OCI-LY7 (cell line): ENCODE results near the gene MYO16. TPM values are rescaled to one million over a fixed set of nuclear protein-coding genes. Genes with fewer than 3 reads are reported as not detected.

ENCODE experiments used
- BruUV-seq: library from RNA; stranded (reverse); fragments of 400-500 nt; replicated peaks from 2 replicates; lab custom pipeline; 2021; lab: Mats Ljungman, UMichigan
- CTCF ChIA-PET: fragments of 300-600 bp; sonication (Branson Sonifier 250); formaldehyde crosslinking; loops from one replicate; lab custom pipeline; 2022; ENCODE audit warnings: antibody characterized with exemption; ENCODE audit not compliant: unreplicated experiment; lab: Charles Lee
- POLR2A ChIA-PET: fragments of 300-600 bp; sonication (Branson Sonifier 250); formaldehyde crosslinking; loops from one replicate; lab custom pipeline; 2022; ENCODE audit warnings: antibody characterized with exemption; lab: Charles Lee
- DNase-seq: peaks from one replicate; pipeline ENCODE4 v3.0.0-alpha.2; 2015; ENCODE audit warnings: low spot score
- H2AFZ ChIP-seq: fragments of 200-600 bp; sonication (generic), shearing (Covaris generic); 2 replicates; pipeline ENCODE4 v1.6.1; 2014; ENCODE audit warnings: mild to moderate bottlenecking, antibody characterized with exemption, low read length, moderate library complexity
- H3K27ac ChIP-seq: fragments of 200-600 bp; sonication (generic); 2 replicates; pipeline ENCODE4 v1.5.1; 2014; ENCODE audit warnings: mixed run types, low read depth, mild to moderate bottlenecking, moderate library complexity, low read length, inconsistent platforms; ENCODE audit not compliant: poor library complexity, severe bottlenecking
- H3K36me3 ChIP-seq: fragments of 200-600 bp; sonication (generic); 2 replicates; pipeline ENCODE4 v1.6.1; 2014; ENCODE audit warnings: mild to moderate bottlenecking, antibody characterized with exemption, low read length, moderate library complexity, mixed read lengths; ENCODE audit not compliant: insufficient read depth
- H3K4me1 ChIP-seq: fragments of 200-600 bp; sonication (generic); 2 replicates; pipeline ENCODE4 v1.5.1; 2014; ENCODE audit warnings: mild to moderate bottlenecking, low read length; ENCODE audit not compliant: insufficient read depth, poor library complexity, severe bottlenecking
- H3K4me2 ChIP-seq: fragments of 200-600 bp; sonication (generic); 2 replicates; pipeline ENCODE4 v1.6.1; 2014; ENCODE audit warnings: mild to moderate bottlenecking, low read length
- H3K4me3 ChIP-seq: fragments of 200-600 bp; sonication (generic); 2 replicates; pipeline ENCODE4 v1.5.1; 2014; ENCODE audit warnings: mild to moderate bottlenecking, low read depth, low read length; ENCODE audit not compliant: poor library complexity, severe bottlenecking
- H3K79me2 ChIP-seq: fragments of 200-600 bp; sonication (generic); 2 replicates; pipeline ENCODE4 v1.6.1; 2016; ENCODE audit warnings: low read depth, mild to moderate bottlenecking, low read length, moderate library complexity, mixed read lengths; ENCODE audit not compliant: insufficient read depth
- H3K9me2 ChIP-seq: fragments of 200-600 bp; sonication (generic); 2 replicates; pipeline ENCODE4 v1.6.1; 2016; ENCODE audit warnings: mild to moderate bottlenecking, low read length, mixed read lengths; ENCODE audit not compliant: insufficient read depth
- H3K9me3 ChIP-seq: fragments of 200-600 bp; sonication (generic); 2 replicates; pipeline ENCODE4 v1.6.1; 2014; ENCODE audit warnings: mild to moderate bottlenecking, mixed run types, low read length, mixed read lengths
- H4K20me1 ChIP-seq: fragments of 200-600 bp; sonication (generic); 2 replicates; pipeline ENCODE4 v1.6.1; 2014; ENCODE audit warnings: mild to moderate bottlenecking, antibody characterized with exemption, low read length, moderate library complexity, mixed read lengths; ENCODE audit not compliant: insufficient read depth
- CTCF ChIP-seq: fragments of 200-600 bp; sonication (generic); conservative IDR thresholded peaks from 2 replicates; pipeline ENCODE4 v1.5.1; 2014; ENCODE audit warnings: mild to moderate bottlenecking, antibody characterized with exemption, low read length, moderate library complexity, mixed read lengths
- EZH2phosphoT487 ChIP-seq: fragments of 200-600 bp; sonication (generic); IDR thresholded peaks from 2 replicates; pipeline ENCODE4 v1.6.1; 2018; ENCODE audit warnings: low read depth, borderline replicate concordance, mild to moderate bottlenecking, mixed run types, antibody characterized with exemption, low read length, moderate library complexity, mixed read lengths
- intact Hi-C: fragments of 100-400 bp; cut with micrococcal nuclease; formaldehyde crosslinking; loops from one replicate; pipeline ENCODE4 v1.10.0; 2022; ENCODE audit not compliant: unreplicated experiment
- total RNA-seq, 2 experiments: library from RNA; depleted of rRNA in 1 of 2; stranded (reverse); fragments of >200 nt in 1 of 2; shearing (Covaris generic) in 1 of 2; gene quantifications; 2 replicates each; pipeline ENCODE4 v1.2.3, GENCODE V29; 2014 to 2022

Gene MYO16
- total RNA-seq, 2 experiments from 2014 or later: 0.06 TPM; not detected in 1

- H3K4me1 ChIP-seq: no peaks in the 10 kb centered on the region
- no peak overlapping the region for H3K4me2 ChIP-seq
- POLR2A ChIA-PET: no interaction called here
- H3K36me3 ChIP-seq: no peaks in the 10 kb centered on the region
- H4K20me1 ChIP-seq: no peaks in the 10 kb centered on the region
- DNase-seq: no peak
- intact Hi-C loops: no loop called here
- no peaks in the 10 kb centered on the region for H3K9me3 ChIP-seq
- no peaks in the 10 kb centered on the region for H3K79me2 ChIP-seq
- CTCF ChIA-PET: no interaction called here
- no peak overlapping the region for H3K27ac ChIP-seq
- H3K4me3 ChIP-seq: no peak overlapping the region
- no peaks in the 10 kb centered on the region for H3K9me2 ChIP-seq
- no peak for TF ChIP-seq CTCF
- TF ChIP-seq EZH2phosphoT487: no peak
- no peak overlapping the region for H2AFZ ChIP-seq
- no TSS peak for BruUV-seq
Observed at GRCh38 chr13:108760541-108760940, 131.1 kb downstream of the MYO16 start.

- no peak for TF ChIP-seq CTCF
- TF ChIP-seq EZH2phosphoT487: no peak
- no peaks in the 10 kb centered on the region for H3K79me2 ChIP-seq
- no peak for DNase-seq
- CTCF ChIA-PET: no interaction called here
- H2AFZ ChIP-seq: no peak overlapping the region
- no TSS peak for BruUV-seq
- no peak overlapping the region for H3K27ac ChIP-seq
- no peaks in the 10 kb centered on the region for H4K20me1 ChIP-seq
- no peak overlapping the region for H3K4me2 ChIP-seq
- no peaks in the 10 kb centered on the region for H3K9me3 ChIP-seq
- no peak overlapping the region for H3K4me3 ChIP-seq
- POLR2A ChIA-PET: no interaction called here
- H3K4me1 ChIP-seq: no peaks in the 10 kb centered on the region
- intact Hi-C loops: no loop called here
- H3K9me2 ChIP-seq: no peaks in the 10 kb centered on the region
- no peaks in the 10 kb centered on the region for H3K36me3 ChIP-seq
Observed at GRCh38 chr13:108768035-108768434, 138.6 kb downstream of the MYO16 start.

GRCh38 chr13:108769213-108770070 lies 140.0 kb downstream of the MYO16 start:
- ChIA-PET CTCF (no interaction called here), POLR2A (no interaction called here)
- H3K4me2 ChIP-seq: no peak overlapping the region
- H4K20me1 ChIP-seq: no peaks in the 10 kb centered on the region
- DNase-seq: no peak
- H3K79me2 ChIP-seq: no peaks in the 10 kb centered on the region
- no peaks in the 10 kb centered on the region for H3K4me1 ChIP-seq
- no peaks in the 10 kb centered on the region for H3K36me3 ChIP-seq
- H3K9me3 ChIP-seq: no peaks in the 10 kb centered on the region
- TF ChIP-seq EZH2phosphoT487: no peak
- no peak for TF ChIP-seq CTCF
- no peak overlapping the region for H3K27ac ChIP-seq
- intact Hi-C loops: no loop called here
- no peaks in the 10 kb centered on the region for H3K9me2 ChIP-seq
- H3K4me3 ChIP-seq: no peak overlapping the region
- BruUV-seq: no TSS peak
- H2AFZ ChIP-seq: no peak overlapping the region
